Iris pigment epithelial cell (primary cell): Measurements from ENCODE around the gene PNKD.
"Not testable (repeated sequence)": the region's sequence is repeated elsewhere in the genome, so short reads cannot be mapped to it uniquely, and the experiment has no call there.

Source experiments
- DNase-seq: peaks from one replicate; pipeline ENCODE4 v3.0.0-alpha.2; 2011; ENCODE audit warnings: low read depth

Gene PNKD

DNA sequence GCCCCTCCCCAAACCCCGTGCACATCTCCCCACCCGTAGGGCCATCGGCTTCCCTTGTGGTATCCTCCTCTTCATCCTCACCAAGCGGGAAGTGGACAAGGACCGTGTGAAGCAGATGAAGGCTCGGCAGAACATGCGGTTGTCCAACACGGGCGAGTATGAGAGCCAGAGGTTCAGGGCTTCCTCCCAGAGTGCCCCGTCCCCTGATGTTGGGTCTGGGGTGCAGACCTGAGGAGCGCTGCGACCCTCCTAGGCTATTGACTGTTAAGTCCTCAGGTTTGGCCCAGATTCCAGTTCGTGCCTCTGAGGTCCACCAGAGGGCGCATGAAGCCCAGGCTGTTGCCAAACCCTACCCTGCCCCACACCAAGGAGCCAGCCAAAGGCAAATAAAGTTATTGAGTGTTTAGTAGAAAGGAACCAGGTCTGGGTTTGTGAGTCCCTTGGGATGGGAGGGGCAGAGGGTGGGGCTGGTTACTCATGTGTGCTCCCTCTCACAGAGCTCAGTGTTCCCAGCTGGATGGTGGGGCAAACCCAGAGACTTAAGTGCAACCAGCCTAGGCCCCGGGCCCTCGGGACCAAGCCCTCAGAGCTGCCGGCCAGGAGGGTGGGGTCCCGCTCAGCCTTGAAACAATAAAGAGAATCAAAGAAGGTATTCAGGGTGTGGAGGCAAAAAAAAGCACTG is 2.4 kb downstream of the PNKD start:
- DNase-seq, result peak; percentile 84

DNA sequence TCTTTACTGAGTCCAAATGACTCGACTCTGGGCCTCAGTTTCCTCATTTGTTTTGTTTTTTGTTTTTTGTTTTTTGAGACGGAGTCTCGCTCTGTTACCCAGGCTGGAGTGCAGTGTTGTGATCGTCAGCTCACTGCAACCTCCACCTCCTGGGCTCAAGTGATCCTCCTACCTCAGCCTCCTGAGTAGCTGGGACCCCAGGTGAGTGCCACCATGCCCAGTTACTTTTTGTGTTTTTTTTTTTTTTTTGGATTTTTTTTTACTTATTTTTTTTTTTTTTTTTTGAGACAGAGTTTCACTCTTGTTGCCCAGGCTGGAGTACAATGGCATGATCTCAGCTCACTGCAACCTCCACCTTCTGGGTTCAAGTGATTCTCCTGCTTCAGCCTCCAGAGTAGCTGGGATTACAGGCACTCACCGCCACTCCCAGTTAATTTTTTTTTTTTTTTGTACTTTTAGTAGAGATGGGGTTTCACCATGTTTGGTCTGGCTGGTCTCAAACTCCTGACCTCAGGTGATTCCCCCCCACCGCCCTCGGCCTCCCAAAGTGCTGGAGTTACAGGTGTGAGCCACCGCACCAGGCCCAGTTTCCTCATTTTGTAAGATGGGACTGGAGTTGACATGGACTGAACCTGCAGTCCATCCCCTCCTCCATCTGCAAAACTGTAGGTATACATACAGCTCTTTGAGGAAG is 3.0 kb downstream of the PNKD start:
- DNase-seq, result not testable (repeated sequence)

DNA sequence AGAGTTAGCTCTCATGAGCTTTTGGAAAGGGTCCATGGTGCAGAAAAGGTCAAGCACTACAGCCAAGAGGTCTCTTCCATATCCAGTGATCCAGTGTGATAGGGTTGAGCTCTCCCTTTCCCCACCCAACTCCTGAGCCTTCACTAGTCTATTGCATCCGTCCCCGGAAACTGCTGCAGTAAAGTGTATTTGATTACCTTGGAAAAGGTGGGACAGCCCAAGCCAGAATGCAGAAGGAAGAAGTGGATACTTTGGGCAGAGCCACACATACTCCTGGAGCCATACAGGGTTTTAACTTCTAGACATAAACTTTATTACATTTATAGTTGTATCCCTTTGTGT is 3.6 kb downstream of the PNKD start:
- DNase-seq, result no peak

DNA sequence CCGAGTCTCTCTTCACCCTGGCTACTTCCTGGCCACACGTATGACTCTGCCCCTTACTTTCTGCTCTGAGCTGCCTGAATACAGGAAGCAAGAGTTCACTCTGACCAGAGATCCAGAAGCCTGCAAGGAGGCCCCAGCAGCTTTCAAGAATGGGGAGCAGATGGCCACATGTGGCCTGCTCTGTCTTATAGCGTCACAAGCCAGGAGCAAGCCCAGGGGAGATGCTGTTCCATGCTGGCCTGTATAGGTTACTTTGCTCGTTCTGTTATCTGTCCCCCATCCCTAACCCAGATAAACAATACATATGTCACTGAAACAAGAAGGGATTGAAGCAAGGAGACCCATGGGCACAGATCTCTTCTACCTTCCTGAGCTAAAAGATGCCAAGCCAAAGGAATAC is 4.3 kb downstream of the PNKD start:
- DNase-seq, result no peak

DNA sequence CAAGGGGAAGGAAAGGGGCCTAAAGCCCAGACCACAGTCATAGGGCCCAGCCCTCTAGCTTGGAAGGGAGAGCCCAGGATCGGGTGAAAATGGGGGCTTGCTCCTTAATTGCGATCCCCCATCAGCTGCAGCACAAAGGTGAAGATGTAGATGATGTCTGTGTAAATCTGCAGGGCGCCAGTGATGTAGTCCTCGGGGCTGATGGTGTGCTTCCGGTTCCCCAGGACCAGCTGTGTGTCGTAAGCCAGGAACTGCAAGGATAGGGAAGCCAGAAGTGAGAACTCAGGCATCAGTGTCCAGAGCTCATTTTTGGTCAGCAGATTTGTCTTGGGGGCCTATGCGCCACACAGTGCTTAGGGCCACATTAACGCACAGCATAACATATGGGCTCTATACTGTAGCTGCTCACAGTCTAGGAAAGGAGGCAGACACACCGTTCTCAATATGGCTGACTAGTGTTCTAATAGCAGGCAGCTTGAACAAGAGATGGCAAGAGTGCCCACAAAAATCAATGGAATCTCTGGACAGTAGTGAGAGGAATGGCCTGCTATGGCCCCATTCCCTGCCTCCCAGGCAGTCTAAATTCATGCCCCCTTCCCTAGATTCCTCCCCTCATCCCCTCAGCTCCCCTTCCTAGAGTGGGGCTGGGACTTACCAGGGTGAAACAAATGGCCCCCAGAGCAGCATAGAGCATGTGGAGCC is 5.2 kb downstream of the PNKD start:
- DNase-seq, result no peak

DNA sequence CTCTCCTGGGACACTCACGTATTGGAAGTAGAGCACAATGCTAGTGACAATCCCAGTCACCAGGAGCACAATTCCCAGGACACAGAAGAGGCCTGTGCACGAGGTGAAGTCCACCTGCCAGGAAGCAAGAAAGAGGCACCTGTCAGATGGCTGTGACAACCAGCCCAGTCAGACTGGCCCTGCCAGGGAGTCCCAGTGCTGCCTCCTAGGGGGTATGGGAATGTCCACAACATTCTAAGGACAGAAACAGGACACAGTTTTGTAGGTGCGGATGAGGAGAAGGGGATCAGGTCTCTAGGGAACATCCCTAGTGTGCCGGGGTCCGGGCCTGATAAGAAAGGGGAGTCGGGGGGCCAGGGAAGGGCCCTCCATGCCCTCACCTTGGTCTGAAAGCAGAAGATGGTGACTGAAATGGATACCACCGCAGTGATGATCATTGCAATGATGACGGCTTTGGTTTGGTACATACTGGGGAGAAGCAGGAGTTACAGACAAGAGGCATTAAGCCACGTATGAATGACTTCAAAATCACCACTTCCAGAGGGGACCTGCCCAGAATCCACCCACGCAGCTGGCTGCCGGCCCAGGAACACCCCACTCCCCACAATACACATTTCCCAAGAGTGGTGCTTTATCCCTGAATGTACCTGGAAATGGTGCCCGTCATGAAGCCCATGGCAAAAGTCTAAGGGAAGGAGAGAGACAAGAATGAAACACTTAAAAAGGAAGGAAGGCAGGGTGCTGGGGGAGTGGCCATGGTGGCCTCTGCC is 6.9 kb downstream of the PNKD start:
- no peak for DNase-seq

DNA sequence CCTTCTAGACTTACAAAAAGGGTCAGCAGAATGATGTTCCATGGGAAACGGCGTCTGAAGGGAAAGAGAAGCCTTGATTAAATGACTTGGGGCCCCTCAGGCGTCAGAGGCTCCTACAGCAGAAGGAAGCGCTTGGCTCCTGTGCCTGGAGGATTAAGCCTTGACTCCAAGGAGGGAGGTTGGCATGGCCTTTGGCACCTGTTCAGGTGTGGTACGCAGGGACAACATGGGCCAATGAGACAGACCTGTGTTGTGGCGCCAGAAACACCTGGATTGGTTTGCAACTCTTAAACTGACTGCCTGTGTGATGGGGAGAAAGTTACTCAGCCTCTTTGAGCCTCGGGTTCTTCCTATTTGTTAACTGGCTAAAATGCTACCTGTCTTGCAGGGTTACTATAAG is 7.6 kb downstream of the PNKD start:
- DNase-seq, result no peak

DNA sequence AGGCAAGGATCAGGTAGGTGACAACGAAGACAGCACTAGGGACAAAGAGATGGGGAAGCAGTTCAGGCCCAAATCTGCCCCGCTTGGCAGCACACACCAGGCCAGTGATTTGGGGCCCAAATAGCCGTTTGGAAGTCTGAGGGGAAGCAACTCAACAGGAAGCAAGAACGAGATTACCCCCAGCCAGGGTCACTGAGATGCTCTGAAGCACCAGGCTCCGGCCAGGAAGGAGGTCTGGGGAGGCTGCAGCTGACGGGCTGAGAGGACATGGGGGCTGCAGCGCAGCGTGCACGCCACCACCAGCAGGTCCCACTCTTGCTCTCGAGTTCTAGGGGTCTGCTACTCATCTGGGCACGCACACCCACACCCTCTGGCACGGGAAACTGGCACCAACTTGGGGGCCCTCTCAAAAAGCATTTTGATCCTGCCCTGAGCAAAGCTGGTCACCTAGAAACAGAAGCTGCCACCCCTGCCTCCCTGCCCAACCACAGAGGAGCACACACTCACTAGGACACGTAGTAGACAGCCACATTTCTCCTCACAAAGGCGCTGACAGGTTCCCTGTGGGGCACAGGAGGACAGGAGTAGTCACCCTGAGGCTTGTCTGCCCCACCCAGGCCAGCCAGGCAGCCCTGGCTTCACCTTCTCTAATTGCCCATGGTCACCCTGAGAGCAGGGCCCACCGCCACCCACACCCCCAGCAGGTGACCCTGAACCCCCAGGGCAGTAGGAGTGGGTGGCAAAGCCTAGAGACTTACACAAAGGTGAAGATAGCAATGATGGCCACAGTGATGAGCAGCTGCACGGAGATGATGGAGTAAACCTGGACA is 8.4 kb downstream of the PNKD start:
- no peak for DNase-seq

DNA sequence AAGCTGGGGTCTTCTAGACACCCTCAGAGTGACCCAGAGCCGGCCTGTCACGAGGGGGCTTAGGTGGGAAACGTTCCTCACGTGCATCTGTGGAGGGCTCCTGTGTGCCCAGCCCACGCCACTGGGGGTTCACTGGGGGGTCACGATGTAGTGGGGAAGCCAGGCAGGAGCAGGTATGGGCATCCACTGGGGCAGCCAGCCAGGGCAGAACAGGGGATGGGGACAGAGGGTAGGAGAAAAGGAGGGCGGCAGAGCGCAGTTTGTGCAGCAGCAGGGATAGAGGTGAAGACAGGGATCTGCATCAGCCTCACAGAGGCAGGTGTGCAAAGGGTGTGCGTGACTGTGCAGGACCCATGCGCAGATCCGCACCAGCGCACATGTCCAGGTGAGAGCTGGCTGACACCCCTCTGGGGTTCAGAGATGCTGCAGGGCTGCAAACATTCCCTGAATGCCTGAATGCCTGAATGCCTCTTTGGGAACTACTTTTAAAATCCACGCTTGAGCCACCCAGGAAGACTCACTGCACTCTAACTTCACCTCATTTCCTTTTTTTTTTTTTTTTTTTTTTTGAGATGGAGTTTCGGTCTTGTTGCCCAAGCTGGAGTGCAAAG is 10.0 kb downstream of the PNKD start:
- no peak for DNase-seq

DNA sequence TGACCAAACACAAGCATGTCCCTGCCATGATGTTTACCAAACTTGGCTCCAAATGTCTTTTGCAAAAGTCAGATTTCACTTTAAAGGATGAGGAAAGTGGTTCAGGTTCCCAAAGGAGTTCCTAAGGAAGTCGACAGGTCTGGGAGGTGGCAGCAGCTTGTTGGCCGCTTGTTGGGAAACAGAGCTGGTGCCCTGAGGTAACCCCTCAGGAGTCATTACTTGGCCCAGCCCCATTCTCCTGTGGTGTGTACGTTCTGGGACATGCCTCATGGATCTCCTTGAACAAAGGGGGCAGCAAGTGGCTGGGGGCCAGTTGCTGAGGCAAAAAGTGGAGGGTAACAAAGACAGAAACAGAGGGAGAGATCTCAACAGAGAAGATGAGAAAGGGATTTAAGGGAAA is 11.1 kb downstream of the PNKD start:
- DNase-seq, result no peak

DNA sequence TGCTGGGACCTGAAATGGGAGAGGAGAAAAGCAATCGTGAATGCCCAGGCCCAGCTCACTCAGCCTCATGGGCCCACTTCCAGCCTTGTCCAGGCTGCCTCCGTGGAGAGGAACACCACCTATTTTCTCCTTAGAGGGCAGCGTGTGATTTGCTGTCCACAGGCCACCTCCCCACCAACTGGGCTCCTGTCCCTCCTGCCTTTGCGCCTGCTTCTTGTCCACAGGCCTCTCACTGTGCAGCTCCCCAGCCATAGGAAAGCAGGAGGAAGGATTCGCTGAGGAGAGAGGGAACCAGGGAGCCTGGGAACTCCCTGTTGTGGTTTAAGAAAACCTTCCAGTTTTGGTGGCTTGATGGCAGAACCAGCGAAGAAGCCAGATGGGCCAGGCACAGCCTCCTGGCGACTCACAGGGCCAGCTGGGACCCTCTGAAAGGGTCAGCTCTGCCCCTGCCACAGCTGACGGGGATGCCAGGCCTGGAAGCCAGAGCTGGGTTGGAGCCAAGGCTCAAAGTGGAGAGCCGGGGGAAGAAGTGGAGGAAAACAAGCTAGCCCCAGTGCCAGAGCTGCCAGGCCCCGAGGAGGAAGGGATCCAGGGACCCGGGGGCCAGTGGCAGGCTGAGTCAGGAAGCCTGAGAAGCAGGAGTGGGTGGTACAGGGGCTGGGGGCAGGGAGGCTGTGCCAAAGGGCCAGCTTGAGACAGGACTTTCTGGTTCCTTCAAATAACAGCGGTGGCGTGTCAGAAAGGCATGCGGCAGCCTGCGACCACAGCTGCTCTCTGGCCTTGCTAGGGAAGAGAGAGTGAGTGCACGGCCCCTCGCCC is 12.1 kb downstream of the PNKD start:
- DNase-seq, result no peak

DNA sequence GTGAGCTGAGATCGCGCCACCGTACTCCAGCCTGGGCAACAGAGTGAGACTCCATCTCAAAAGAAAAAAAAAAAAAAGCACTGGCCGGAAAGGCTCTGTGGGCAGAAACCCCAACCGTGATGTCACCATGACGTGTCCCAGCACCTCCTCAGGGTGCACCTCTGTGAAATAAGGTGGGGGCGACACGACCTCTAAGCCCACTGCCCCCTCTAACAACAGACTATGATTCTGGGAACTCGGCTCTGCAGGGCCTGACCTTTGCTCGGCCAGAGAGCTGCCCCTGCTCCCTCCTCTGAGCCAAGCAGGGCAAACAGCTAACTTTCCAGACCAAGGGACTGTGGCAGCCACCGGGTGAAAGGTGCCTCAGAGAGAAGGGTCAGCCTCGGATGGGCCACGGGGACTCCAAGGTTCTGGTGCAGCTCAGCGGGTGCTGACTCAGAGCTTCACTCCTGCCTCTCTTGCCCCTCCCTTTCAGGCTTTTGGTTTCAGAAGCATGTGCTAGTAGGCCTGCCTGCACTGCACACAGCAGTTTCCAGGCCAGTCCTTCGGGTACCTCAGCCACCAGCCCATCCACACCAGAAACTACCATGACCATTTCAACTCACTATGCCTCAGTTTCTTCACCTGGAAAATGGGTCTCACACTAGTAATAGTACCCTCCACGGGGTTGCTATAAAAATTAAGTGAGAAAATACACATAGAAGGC is 13.9 kb downstream of the PNKD start:
- peak; percentile 88 for DNase-seq

DNA sequence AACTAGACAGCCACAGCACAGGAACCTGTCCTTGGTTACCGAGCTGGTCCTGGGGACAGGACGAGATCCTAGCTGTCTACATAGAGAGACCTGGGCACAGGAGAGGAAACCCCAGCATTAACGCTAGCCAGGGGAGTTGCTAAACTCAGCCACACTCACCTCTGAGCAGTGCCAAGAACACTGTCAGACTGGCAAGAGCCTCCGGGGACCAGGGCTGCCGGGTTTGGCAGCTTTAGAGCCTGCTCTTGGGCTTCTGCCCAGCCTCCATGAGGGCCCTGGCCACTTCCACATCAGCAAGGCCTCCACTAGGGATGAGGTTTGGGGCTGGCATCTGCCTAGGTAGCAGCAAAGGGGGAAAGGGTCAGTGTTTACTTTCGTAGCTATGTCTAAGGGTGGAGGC is 15.3 kb downstream of the PNKD start:
- peak; percentile 50 for DNase-seq

DNA sequence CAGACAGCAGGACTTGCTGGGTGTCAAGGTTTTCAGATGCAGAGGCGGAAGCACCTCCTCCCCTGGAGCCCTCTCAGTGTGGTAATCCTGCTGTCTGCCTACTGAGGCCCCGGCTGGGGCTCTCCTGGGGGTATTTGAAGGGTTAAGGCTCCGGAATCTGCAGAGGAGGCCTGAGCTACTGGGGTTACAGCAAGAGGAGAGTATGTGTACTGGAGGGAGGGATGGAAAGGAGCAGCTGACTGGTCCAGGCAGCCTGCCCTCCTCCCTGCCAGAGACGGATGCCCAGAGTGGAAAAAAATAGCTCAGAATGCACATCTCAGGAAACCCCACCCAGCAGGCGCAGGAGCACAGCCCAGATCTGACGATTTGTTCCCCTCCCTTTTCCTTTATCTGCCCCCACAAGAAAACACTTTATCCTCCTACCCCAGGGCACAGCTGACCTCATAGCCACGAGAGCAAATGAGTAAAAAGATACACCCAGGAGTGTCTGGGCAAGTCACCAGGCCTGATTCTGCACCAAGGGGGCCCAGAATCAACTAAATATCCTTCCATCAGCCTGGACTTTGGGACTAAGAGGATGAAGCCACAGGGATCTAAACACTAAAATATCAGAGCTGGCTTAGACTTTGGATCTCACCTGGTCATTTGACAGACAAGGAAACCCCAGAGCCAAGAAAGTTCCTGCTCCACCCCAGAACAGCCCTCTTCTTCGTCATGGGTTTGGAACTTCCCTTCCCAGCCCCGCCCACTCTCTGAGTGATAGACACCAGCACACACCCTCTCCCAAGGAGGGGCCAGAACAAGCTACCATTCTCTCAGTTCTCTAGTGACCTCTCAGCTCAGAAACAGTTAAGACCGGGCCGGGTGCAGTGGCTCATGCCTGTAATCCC is 16.5 kb downstream of the PNKD start:
- peak; percentile 98 for DNase-seq

DNA sequence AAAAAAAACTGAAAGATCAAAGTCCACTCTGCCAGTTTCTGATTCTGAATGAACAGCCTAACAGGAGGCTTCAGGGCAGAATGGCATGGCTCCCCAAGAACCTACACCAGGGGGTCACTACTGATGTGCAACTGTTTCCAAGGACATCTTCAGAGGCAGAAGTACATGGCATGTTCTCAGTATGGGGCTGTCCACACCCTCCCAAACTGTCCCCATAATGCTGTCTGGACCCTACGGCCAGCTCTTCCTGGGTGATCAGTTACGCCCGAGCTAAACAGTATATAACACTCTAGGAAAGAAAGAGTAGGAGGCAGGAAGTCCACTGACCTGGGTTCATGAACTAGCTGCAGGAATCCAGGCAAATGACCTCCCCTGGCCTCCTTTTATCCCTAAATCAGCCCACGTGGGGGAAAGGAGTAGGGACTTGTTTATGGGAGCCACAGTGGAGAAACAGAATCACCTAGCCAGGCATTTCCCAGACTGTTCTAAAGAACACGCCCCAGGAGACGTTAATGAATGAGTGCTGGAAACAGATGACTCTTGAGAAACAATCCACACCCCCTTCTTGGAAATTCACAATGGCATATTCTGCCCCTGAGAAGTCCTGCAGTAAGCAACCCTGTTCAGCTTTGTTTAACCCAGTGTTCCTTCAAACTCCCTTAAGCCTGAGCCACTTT is 19.5 kb downstream of the PNKD start:
- DNase-seq, result peak; percentile 69

DNA sequence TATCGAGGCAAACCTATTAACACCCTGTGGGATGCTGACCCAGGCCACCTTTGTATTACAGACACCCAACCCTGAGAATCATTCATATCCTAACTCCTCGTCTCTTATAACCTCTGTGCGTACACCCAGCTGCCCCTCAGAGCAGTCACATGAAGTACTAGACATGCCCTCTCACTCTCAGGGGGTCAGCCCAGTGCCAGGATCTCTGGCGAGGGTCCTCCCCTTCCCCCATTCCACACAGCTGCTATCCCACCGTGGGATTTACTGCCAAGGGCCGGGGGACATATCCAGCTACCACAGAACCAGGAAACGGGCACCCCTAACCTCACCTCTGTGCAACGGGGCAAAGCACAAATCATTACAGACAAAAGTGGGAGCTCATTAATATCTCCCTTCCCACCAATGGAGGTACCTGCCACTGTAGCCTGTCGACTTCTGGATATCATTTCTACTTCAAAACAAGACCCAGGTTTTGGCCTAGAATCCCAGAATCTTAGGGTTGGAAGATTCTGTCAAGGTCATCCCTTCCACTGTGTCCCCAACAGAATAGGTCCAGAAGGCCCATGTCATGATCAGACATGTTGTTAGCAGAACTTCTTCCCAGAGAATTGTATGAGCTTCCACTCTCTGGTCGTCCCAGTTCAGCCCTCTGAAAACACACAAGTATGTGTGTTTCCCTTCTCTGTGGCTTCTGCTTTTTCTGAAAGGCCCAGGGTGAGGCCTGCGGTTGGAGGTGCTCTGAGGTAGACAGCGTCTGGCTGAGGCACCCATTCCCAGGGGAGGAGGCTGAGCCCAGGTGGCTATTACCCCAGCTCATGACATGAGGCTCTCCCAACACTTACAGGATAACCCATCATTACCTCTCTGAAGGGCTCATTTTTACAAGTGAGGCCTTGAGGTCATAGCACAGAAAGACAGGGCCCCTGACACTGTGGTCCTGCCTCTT is 20.3 kb downstream of the PNKD start:
- no peak for DNase-seq
